AG04450 (cell line): Measurements from ENCODE around the gene DMAP1. TPM values are rescaled to one million over a fixed set of nuclear protein-coding genes. Genes with fewer than 3 reads are reported as not detected.

ENCODE experiments used
- CTCF ChIA-PET: fragments of 300-600, 350-600 bp; formaldehyde crosslinking; extraction: SDS; loops from one replicate; lab custom pipeline; 2022; ENCODE audit warnings: antibody characterized with exemption, inconsistent platforms; lab: Charles Lee
- POLR2A ChIA-PET: fragments of 350-600 bp; formaldehyde crosslinking; extraction: SDS; loops from one replicate; lab custom pipeline; 2021; ENCODE audit warnings: antibody characterized with exemption, inconsistent platforms; lab: Yijun Ruan, JAX
- DNase-seq: peaks from one replicate; pipeline ENCODE4 v3.0.0-alpha.2; 2011; ENCODE audit warnings: low read depth, low spot score
- H3K27ac ChIP-seq: one replicate; pipeline ENCODE4 v1.5.1; 2012; ENCODE audit warnings: low read depth, low read length, control low read depth
- H3K27me3 ChIP-seq: one replicate; pipeline ENCODE4 v1.6.0; 2012; ENCODE audit warnings: low read length; ENCODE audit not compliant: control insufficient read depth, insufficient read depth
- H3K4me3 ChIP-seq: 2 replicates; pipeline ENCODE4 v1.5.1; 2011; ENCODE audit warnings: mild to moderate bottlenecking, low read depth, low read length, control low read depth
- H3K9me3 ChIP-seq: 2 replicates; pipeline ENCODE4 v1.5.1; 2012; ENCODE audit warnings: low read length; ENCODE audit not compliant: control insufficient read depth, insufficient read depth
- CTCF ChIP-seq: IDR thresholded peaks from 2 replicates; pipeline ENCODE4 v1.5.1; 2011; ENCODE audit warnings: low read depth, low read length, control low read depth, inconsistent platforms
- polyA plus RNA-seq: library from polyadenylated mRNA; depleted of rRNA; stranded (reverse); fragments of >200 nt; gene quantifications from 2 replicates; pipeline ENCODE4 v1.2.3, GENCODE V29; 2011

The DMAP1 gene
- polyA plus RNA-seq, 1 experiment: 27.0 TPM

GRCh38 chr1:44220755-44221154 lies 7.5 kb downstream of the DMAP1 start:
- DNase-seq: no peak
- Histone ChIP-seq H3K9me3 (no peaks in the 10 kb centered on the region; the same call in 1 of the 2 replicates), H3K4me3 (no peak overlapping the region), H3K27me3 (no peaks in the 10 kb centered on the region), H3K27ac (peak overlapping the region; percentile 11)
- CTCF ChIA-PET: interaction anchor here (0.9 to 7.3 kb wide), 5 partner anchors 18 to 432 kb away, joined by 3 to 57 read pairs (median 3); no protein-coding TSS in a partner anchor
- no peak for TF ChIP-seq CTCF
- POLR2A ChIA-PET: interaction anchor here (0.6 to 1.5 kb wide), 3 partner anchors 19 to 374 kb away, joined by 3 to 4 read pairs (median 3); no protein-coding TSS in a partner anchor

GRCh38 chr1:44221769-44222168 lies 8.5 kb downstream of the DMAP1 start:
- ChIA-PET POLR2A (no interaction called here), CTCF (interaction anchor here (6.3 kb wide), 1 partner anchor 17 kb away, joined by 34 read pairs; no protein-coding TSS in a partner anchor)
- Histone ChIP-seq H3K27me3 (no peaks in the 10 kb centered on the region), H3K27ac (no peak overlapping the region), H3K9me3 (no peaks in the 10 kb centered on the region; the same call in 1 of the 2 replicates), H3K4me3 (no peak overlapping the region)
- DNase-seq: no peak
- no peak for TF ChIP-seq CTCF

- ChIA-PET CTCF (interaction anchor here (0.5 to 6.3 kb wide), 2 partner anchors 16 to 278 kb away, joined by 8 to 34 read pairs; no protein-coding TSS in a partner anchor), POLR2A (no interaction called here)
- TF ChIP-seq CTCF: no peak
- Histone ChIP-seq H3K9me3 (no peaks in the 10 kb centered on the region; the same call in 1 of the 2 replicates), H3K27me3 (no peaks in the 10 kb centered on the region), H3K4me3 (no peak overlapping the region), H3K27ac (no peak overlapping the region)
- DNase-seq: no peak
These were observed 9.3 kb downstream of the DMAP1 start for GRCh38 chr1:44222397-44223186.

GRCh38 chr1:44223187-44223610 lies 9.9 kb downstream of the DMAP1 start:
- no peaks in the 10 kb centered on the region; the same call in 1 of the 2 replicates for H3K9me3 ChIP-seq
- CTCF ChIA-PET: no interaction called here
- DNase-seq: no peak
- POLR2A ChIA-PET: no interaction called here
- no peak for TF ChIP-seq CTCF
- H3K27ac ChIP-seq: no peak overlapping the region
- H3K4me3 ChIP-seq: no peak overlapping the region
- H3K27me3 ChIP-seq: no peaks in the 10 kb centered on the region

GRCh38 chr1:44225761-44226160 lies 12.5 kb downstream of the DMAP1 start:
- H3K9me3 ChIP-seq: no peaks in the 10 kb centered on the region; the same call in 1 of the 2 replicates
- H3K27me3 ChIP-seq: no peaks in the 10 kb centered on the region
- POLR2A ChIA-PET: no interaction called here
- TF ChIP-seq CTCF: no peak
- H3K27ac ChIP-seq: no peak overlapping the region
- H3K4me3 ChIP-seq: no peak overlapping the region
- no peak for DNase-seq
- CTCF ChIA-PET: interaction anchor here (0.8 to 1.6 kb wide), 4 partner anchors 8 to 369 kb away, joined by 3 to 9 read pairs (median 6); no protein-coding TSS in a partner anchor
